ENCODE data around the gene TSPAN17. TPM values are rescaled to one million over a fixed set of nuclear protein-coding genes. Genes with fewer than 3 reads are reported as not detected.

Gene TSPAN17
- total RNA-seq, 2 donors from 2014 or later: 15.0 to 20.4 TPM

GRCh38 chr5:176685010-176685409, 37.7 kb downstream of the TSPAN17 start:
- peaks cover 0 to 8% of the 10 kb centered on the region in 2 donors for H3K9me3 ChIP-seq
- TF ChIP-seq CTCF (IDR thresholded peaks at IDR 0.05): no peak
- H3K27ac ChIP-seq: no peak overlapping the region
- peaks cover 0 to 4% of the 10 kb centered on the region in 2 donors for H3K4me1 ChIP-seq
- no peaks in the 10 kb centered on the region for H3K36me3 ChIP-seq
- DNase-seq (ENCODE audit: low spot score): no peak
- H3K4me3 ChIP-seq: no peak overlapping the region
- H3K27me3 ChIP-seq: peaks cover 0 to 3% of the 10 kb centered on the region in 2 donors

- no peaks in the 10 kb centered on the region for H3K4me1 ChIP-seq
- no peaks in the 10 kb centered on the region for H3K27me3 ChIP-seq
- no peak overlapping the region for H3K27ac ChIP-seq
- H3K36me3 ChIP-seq: no peaks in the 10 kb centered on the region
- no peak for TF ChIP-seq CTCF (IDR thresholded peaks at IDR 0.05)
- H3K4me3 ChIP-seq: no peak overlapping the region
- no peak for DNase-seq (ENCODE audit: low spot score)
- peaks cover 0 to 8% of the 10 kb centered on the region in 2 donors for H3K9me3 ChIP-seq
Observed at GRCh38 chr5:176687247-176687646, 40.0 kb downstream of the TSPAN17 start.

- no peak for TF ChIP-seq CTCF (IDR thresholded peaks at IDR 0.05)
- no peaks in the 10 kb centered on the region for H3K27me3 ChIP-seq
Observed at GRCh38 chr5:176687881-176688280, 40.6 kb downstream of the TSPAN17 start.

GRCh38 chr5:176690911-176691310, 43.6 kb downstream of the TSPAN17 start:
- Histone ChIP-seq H3K27me3 (no peaks in the 10 kb centered on the region), H3K9me3 (no peaks in the 10 kb centered on the region), H3K27ac (no peak overlapping the region), H3K4me3 (no peak overlapping the region), H3K36me3 (no peaks in the 10 kb centered on the region), H3K4me1 (peaks cover 0 to 9% of the 10 kb centered on the region in 2 donors)
- DNase-seq (ENCODE audit: low spot score): no peak
- TF ChIP-seq CTCF (IDR thresholded peaks at IDR 0.05): no peak

More at GRCh38 chr5:176687881-176688280, 40.6 kb downstream of the TSPAN17 start:
- no peak overlapping the region for H3K27ac ChIP-seq
- peaks cover 0 to 3% of the 10 kb centered on the region in 2 donors for H3K4me1 ChIP-seq
- DNase-seq (ENCODE audit: low spot score): no peak
- no peak overlapping the region for H3K4me3 ChIP-seq
- no peaks in the 10 kb centered on the region for H3K36me3 ChIP-seq
- peaks cover 0 to 8% of the 10 kb centered on the region in 2 donors for H3K9me3 ChIP-seq

GRCh38 chr5:176691524-176691923, 44.2 kb downstream of the TSPAN17 start:
- no peak for TF ChIP-seq CTCF (IDR thresholded peaks at IDR 0.05)
- no peaks in the 10 kb centered on the region for H3K27me3 ChIP-seq
- no peak for DNase-seq (ENCODE audit: low spot score)

GRCh38 chr5:176692326-176692725, 45.0 kb downstream of the TSPAN17 start:
- Histone ChIP-seq H3K27ac (no peak overlapping the region), H3K36me3 (no peaks in the 10 kb centered on the region), H3K4me1 (peaks cover 0 to 9% of the 10 kb centered on the region in 2 donors), H3K4me3 (no peak overlapping the region), H3K9me3 (no peaks in the 10 kb centered on the region), H3K27me3 (no peaks in the 10 kb centered on the region)
- no peak for TF ChIP-seq CTCF (IDR thresholded peaks at IDR 0.05)
- no peak for DNase-seq (ENCODE audit: low spot score)

More at GRCh38 chr5:176691524-176691923, 44.2 kb downstream of the TSPAN17 start:
- no peaks in the 10 kb centered on the region for H3K36me3 ChIP-seq
- peaks cover 0 to 9% of the 10 kb centered on the region in 2 donors for H3K4me1 ChIP-seq
- no peak overlapping the region for H3K4me3 ChIP-seq
- H3K9me3 ChIP-seq: no peaks in the 10 kb centered on the region
- H3K27ac ChIP-seq: no peak overlapping the region

Measured in right atrium auricular region (tissue), 2 donors.